T-helper 1 cell (primary cell): ENCODE measurements around the gene CPAMD8.

Source experiments
- DNase-seq, 5 donors: peaks; one replicate each; pipeline ENCODE4 v3.0.0-alpha.2; 2012 to 2020
- total RNA-seq, 4 donors: gene quantifications; one replicate each; lab custom pipeline; 2026; lab: John Stamatoyannopoulos, UW

The CPAMD8 gene
- total RNA-seq, result 1.6 to 4.9 (median 2.7) reads per million in 4 donors

- DNase-seq, result no peak
Measured at GRCh38 chr19:17026706-17027534, at the start of gene CPAMD8. Gene CPAMD8, minus strand, starts transcription at chr19:17026810. Its CDS starts 168 bp downstream, at chr19:17026642.

- DNase-seq, result peak; percentile 30 to 58 (median 42)
Measured at GRCh38 chr19:17075864-17076542, 49.4 kb upstream of the CPAMD8 start.

- peak; percentile 99 to 100 (median 100) for DNase-seq
Measured at GRCh38 chr19:17075035-17075863, 48.6 kb upstream of the CPAMD8 start, which contains the start of the genes HAUS8 and MYO9B. Gene HAUS8, minus strand, starts transcription at chr19:17075452. Its CDS starts 30 bp downstream, at chr19:17075422. Gene MYO9B, plus strand, starts transcription at chr19:17075777. Its CDS starts 25,941 bp downstream, at chr19:17101718.

GRCh38 chr19:17074634-17075034 is 48.0 kb upstream of the CPAMD8 start:
- DNase-seq, result no peak

- DNase-seq, result peak in 1 of 5 donors; percentile 12
Measured at GRCh38 chr19:17073869-17074633, 47.4 kb upstream of the CPAMD8 start.

GRCh38 chr19:17070912-17071311 is 44.3 kb upstream of the CPAMD8 start:
- no peak for DNase-seq

GRCh38 chr19:17070421-17070820 is 43.8 kb upstream of the CPAMD8 start:
- no peak for DNase-seq

GRCh38 chr19:17069193-17069592 is 42.6 kb upstream of the CPAMD8 start:
- DNase-seq, result no peak

- no peak for DNase-seq
Measured at GRCh38 chr19:17063428-17063827, 36.8 kb upstream of the CPAMD8 start.

GRCh38 chr19:17061691-17062090 is 35.1 kb upstream of the CPAMD8 start:
- DNase-seq, result no peak

- DNase-seq, result no peak
Measured at GRCh38 chr19:17061205-17061604, 34.6 kb upstream of the CPAMD8 start.

- no peak for DNase-seq
Measured at GRCh38 chr19:17060802-17061201, 34.2 kb upstream of the CPAMD8 start.

- no peak for DNase-seq
Measured at GRCh38 chr19:17058236-17058635, 31.6 kb upstream of the CPAMD8 start.

- DNase-seq, result no peak
Measured at GRCh38 chr19:17055636-17056035, 29.0 kb upstream of the CPAMD8 start.

- no peak for DNase-seq
Measured at GRCh38 chr19:17054746-17055145, 28.1 kb upstream of the CPAMD8 start.

- DNase-seq, result peak in 2 of 5 donors; percentile 15 to 24
Measured at GRCh38 chr19:17052439-17052838, 25.8 kb upstream of the CPAMD8 start.

GRCh38 chr19:17049711-17050280 is 23.2 kb upstream of the CPAMD8 start:
- no peak for DNase-seq

- DNase-seq, result no peak
Measured at GRCh38 chr19:17048885-17049453, 22.4 kb upstream of the CPAMD8 start.

- DNase-seq, result no peak
Measured at GRCh38 chr19:17045907-17046502, 19.4 kb upstream of the CPAMD8 start.

GRCh38 chr19:17043744-17044143 is 17.1 kb upstream of the CPAMD8 start:
- no peak for DNase-seq

- DNase-seq, result no peak
Measured at GRCh38 chr19:17041976-17042375, 15.4 kb upstream of the CPAMD8 start.
